H1 (cell line): ENCODE measurements around the gene KBTBD13. TPM values are rescaled to one million over a fixed set of nuclear protein-coding genes. Genes with fewer than 3 reads are reported as not detected.

Experiments used
- ATF3 ChIP-seq: IDR thresholded peaks from 2 replicates; pipeline ENCODE4 v1.6.1; 2011; ENCODE audit warnings: low read depth, mild to moderate bottlenecking, low read length; ENCODE audit not compliant: insufficient read depth
- CHD1 ChIP-seq: IDR thresholded peaks from 2 replicates; pipeline ENCODE4 v1.6.1; 2012; ENCODE audit warnings: low read depth, low read length, improper control_type of control experiment
- CHD7 ChIP-seq: fragments of 300-600 bp; sonication (generic); IDR thresholded peaks from 2 replicates; pipeline ENCODE4 v1.7.1; 2012; ENCODE audit warnings: low read length, moderate library complexity, mild to moderate bottlenecking, inconsistent platforms; ENCODE audit not compliant: insufficient replicate concordance
- GABPA ChIP-seq: IDR thresholded peaks from 2 replicates; pipeline ENCODE4 v1.6.1; 2011; ENCODE audit warnings: mild to moderate bottlenecking, low read length, moderate library complexity, borderline replicate concordance; ENCODE audit not compliant: insufficient read depth
- KDM4A ChIP-seq: IDR thresholded peaks from one replicate; pipeline ENCODE4 v1.7.1; 2012; ENCODE audit warnings: low read depth, mild to moderate bottlenecking, moderate library complexity, low read length, inconsistent platforms; ENCODE audit not compliant: severe bottlenecking
- POU5F1 ChIP-seq: IDR thresholded peaks from 2 replicates; pipeline ENCODE4 v1.6.1; 2011; ENCODE audit warnings: low read depth, mild to moderate bottlenecking, low read length, moderate library complexity
- RFX5 ChIP-seq: IDR thresholded peaks from 2 replicates; pipeline ENCODE4 v1.6.1; 2011; ENCODE audit warnings: low read depth, low read length, improper control_type of control experiment, borderline replicate concordance
- SP1 ChIP-seq: IDR thresholded peaks from 2 replicates; pipeline ENCODE4 v1.6.1; 2011; ENCODE audit warnings: low read depth, low read length
- TAF7 ChIP-seq: optimal IDR thresholded peaks from 2 replicates; pipeline ENCODE3; 2011; ENCODE audit warnings: low read depth, mild to moderate bottlenecking, inconsistent platforms, low read length, moderate library complexity, borderline replicate concordance
- TEAD4 ChIP-seq: IDR thresholded peaks from 2 replicates; pipeline ENCODE4 v1.6.1; 2012; ENCODE audit warnings: low read depth, low read length, inconsistent platforms, mixed read lengths
- polyA plus RNA-seq, 7 experiments: library from polyadenylated mRNA; depleted of rRNA in 3 of 7; stranded (reverse) in 5 of 7; unstranded in 2 of 7; fragments of >200 nt in 5 of 7; fragments of 200-250 nt in 2 of 7; gene quantifications; 1 replicate in 5 of 7; 2 replicates in 1 of 7; 4 replicates in 1 of 7; pipeline versions ENCODE4 v1.2.1 to v1.2.3, GENCODE V29; 2011 to 2013; ENCODE audit warnings: missing spikeins in 2 of 7, mixed read lengths in 2 of 7
- total RNA-seq: library from RNA; stranded (reverse); fragmentation: NEBNext Ultra II Directional; extraction: Animal tissue kit (Norgen Biotek cat#: 25700); gene quantifications from 2 replicates; pipeline ENCODE4 v1.2.1, GENCODE V29; 2021

KBTBD13 gene
- total and polyA plus RNA-seq, 2 of the 8 experiments (the other 6 are each of a cell fraction or from before 2014, with no cell fraction given), result not detected

GRCh38 chr15:65049418-65049840, 27.1 kb upstream of the KBTBD13 start (continued):
- TF ChIP-seq ATF3, result 0 out of 2 replicates have a peak, but pooled peaks have one; percentile 39
- TF ChIP-seq GABPA, result no peak
- no peak for TF ChIP-seq POU5F1
- TF ChIP-seq TEAD4, result no peak
- peak; percentile 93 for TF ChIP-seq SP1
- TF ChIP-seq CHD1, result no peak
- no peak for TF ChIP-seq KDM4A
- peak; percentile 74; the same call in 1 of the 2 replicates for TF ChIP-seq RFX5
- no peak for TF ChIP-seq CHD7
- no peak for TF ChIP-seq TAF7
